HG03039 (cell line): ENCODE results near the gene KDM3A.

Source experiments
- ATAC-seq: cut with Tn5 transposase; IDR thresholded peaks from one replicate; pipeline ENCODE4 v1.9.1; 2021; ENCODE audit warnings: mild to moderate bottlenecking, moderate library complexity; ENCODE audit not compliant: unreplicated experiment

KDM3A gene, protein sequence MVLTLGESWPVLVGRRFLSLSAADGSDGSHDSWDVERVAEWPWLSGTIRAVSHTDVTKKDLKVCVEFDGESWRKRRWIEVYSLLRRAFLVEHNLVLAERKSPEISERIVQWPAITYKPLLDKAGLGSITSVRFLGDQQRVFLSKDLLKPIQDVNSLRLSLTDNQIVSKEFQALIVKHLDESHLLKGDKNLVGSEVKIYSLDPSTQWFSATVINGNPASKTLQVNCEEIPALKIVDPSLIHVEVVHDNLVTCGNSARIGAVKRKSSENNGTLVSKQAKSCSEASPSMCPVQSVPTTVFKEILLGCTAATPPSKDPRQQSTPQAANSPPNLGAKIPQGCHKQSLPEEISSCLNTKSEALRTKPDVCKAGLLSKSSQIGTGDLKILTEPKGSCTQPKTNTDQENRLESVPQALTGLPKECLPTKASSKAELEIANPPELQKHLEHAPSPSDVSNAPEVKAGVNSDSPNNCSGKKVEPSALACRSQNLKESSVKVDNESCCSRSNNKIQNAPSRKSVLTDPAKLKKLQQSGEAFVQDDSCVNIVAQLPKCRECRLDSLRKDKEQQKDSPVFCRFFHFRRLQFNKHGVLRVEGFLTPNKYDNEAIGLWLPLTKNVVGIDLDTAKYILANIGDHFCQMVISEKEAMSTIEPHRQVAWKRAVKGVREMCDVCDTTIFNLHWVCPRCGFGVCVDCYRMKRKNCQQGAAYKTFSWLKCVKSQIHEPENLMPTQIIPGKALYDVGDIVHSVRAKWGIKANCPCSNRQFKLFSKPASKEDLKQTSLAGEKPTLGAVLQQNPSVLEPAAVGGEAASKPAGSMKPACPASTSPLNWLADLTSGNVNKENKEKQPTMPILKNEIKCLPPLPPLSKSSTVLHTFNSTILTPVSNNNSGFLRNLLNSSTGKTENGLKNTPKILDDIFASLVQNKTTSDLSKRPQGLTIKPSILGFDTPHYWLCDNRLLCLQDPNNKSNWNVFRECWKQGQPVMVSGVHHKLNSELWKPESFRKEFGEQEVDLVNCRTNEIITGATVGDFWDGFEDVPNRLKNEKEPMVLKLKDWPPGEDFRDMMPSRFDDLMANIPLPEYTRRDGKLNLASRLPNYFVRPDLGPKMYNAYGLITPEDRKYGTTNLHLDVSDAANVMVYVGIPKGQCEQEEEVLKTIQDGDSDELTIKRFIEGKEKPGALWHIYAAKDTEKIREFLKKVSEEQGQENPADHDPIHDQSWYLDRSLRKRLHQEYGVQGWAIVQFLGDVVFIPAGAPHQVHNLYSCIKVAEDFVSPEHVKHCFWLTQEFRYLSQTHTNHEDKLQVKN (N-terminal part only)

DNA sequence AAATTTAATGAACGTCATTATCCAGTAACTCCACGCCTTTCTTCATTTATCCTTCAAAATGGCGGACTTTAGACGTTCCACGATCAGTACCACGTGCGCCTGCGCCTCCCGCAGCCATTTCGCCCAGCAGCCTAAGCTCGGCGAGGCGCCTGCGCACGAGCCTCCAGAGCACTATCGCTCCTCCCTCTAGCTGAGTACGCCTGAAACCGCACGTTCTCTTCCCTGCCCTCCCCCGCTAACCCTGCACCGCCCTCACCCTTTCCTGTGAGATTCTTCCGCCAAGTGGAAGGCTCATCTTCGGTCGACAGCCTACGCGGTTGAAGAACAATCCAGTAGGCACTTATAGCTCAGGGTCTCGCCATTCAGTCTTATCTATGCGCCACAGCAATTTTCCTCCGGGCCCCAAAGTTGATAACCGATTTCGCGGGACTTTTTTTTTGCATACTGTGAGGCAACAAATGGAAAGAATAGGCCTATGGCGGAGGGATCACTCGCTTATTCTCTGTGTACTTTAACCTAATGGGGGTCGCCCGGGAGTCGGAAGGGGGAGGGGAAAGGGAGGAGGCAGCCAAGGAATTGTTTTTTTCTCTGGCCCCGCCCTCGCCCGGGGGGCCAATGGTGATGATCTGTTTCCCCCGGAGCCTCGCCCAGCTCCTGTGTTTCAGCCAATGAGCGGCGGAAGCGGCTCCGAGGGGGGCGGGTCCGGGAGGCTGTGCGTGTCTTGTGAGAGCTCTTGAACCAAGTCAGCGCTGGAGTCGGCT, at the start of gene KDM3A:
KDM3A (plus strand) TSS at position 741 of the 761 bp plus-strand sequence. CDS start 677 bp downstream, outside the sequence.
- ATAC-seq: peak; percentile 82

DNA sequence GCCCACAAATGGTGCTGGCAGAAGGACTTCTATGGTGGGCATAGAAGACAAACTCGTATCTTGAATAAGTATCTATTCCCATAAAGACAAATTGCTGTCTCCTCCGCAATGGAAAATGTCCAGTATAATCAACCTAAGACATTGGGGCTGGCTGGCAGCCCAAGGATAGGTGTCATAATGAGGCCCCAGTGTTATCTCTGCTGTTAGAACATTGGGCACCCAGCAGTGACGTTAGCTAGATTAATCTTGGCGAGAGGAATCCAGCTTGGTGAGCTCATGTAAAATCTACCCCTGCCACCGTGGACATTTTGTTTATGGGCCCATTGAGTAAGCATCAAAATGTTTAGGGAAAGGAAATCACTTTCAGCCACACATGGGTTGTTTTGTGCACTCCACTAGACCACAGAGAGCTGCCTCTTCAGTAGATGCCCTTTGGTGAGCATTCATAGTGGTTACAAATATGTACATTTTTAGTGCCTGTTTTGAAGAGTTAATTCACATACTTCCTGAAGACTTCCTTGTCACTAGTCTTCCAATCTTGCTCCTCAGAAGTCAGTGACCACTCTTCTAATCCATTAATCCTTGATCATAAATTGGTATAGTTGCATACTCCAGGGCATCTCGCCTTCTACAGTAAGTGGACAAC, 48.2 kb upstream of the KDM3A start:
- no peak for ATAC-seq

DNA sequence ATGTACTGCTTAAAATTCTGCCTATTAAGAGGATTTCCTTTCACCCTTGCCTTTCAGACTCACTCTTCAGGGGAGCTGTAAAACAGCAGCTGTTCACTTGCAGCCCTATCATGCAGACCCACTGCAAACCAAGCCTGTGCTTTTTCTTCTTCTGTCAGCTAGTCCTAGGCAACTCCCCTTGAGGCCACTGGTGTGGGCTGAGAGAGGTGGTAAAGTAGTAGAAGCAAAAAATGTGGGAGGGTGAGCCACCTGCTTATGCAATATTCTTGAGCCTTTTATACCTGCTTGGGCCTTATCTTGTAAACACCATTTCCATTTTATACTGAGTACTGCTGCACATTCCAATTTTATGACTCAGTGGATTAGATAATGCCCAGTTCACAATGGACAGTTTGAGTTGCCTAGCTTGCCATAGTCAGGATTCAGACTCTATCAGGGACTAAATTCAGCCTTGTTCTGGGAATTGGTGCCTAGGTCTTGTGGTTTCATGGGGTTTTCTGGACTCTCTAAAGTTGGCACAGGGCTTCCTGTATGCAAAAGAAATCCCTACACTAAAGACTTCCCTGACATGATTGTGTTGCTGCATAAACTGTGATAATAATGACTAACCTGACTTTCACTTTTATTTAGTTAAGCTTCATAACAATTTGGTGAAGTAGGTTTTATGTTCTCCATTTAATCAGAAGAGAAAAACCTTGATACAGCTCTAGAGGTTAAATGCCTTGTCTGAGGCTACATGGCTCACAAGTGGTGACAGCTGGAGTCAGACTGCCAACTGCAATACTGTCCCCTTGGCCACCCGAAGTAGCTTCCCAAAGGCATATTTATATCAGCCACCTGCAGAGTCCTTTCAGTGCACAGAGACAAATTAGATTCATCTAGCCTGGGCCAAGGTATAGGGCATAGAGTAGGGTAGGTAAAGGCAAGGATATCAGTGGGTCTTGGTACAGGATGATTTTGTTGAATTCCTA, 47.4 kb upstream of the KDM3A start:
- ATAC-seq: no peak

DNA sequence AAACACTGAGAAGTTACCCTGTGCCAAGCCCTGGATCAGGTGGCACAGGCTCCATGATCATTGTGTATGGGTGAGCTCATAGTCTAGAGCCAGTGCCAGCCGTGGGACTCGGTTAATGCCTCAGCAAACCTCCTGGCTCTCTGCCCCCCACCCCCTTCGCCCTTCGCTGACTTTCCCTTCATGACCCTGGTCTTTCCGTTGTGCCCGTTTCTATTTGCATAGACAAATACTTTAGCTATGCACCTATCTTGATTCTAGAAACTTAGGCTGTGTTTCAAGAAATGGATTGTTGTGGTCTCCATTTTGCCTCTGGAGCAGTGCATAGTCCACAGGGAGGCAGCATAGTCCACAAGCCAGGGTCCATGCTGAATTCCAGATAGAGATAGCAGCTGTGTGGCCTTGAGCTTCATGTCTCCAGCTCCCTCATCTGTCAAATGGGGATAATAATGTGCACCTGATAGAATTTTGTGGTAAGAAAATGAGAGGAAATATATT, 44.8 kb upstream of the KDM3A start:
- no peak for ATAC-seq

DNA sequence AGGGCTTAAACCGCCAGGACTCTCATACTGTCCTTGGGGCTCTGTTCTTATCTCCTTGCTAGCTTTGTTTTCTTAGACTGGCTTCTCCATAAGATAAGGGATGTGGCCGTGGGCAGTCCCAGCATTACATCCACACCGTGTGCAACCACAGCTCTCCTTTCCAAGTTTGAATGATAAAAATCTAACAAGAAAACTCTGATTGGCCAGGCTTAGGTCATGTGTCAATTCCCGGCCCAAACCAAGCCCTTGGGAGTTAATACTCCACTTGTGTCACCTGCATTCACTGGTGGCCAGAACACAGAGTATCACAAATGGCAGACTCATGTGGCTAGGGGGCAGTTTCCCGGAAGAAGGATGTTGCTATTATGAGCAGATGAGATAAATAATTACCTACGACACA, 43.2 kb upstream of the KDM3A start:
- no peak for ATAC-seq

DNA sequence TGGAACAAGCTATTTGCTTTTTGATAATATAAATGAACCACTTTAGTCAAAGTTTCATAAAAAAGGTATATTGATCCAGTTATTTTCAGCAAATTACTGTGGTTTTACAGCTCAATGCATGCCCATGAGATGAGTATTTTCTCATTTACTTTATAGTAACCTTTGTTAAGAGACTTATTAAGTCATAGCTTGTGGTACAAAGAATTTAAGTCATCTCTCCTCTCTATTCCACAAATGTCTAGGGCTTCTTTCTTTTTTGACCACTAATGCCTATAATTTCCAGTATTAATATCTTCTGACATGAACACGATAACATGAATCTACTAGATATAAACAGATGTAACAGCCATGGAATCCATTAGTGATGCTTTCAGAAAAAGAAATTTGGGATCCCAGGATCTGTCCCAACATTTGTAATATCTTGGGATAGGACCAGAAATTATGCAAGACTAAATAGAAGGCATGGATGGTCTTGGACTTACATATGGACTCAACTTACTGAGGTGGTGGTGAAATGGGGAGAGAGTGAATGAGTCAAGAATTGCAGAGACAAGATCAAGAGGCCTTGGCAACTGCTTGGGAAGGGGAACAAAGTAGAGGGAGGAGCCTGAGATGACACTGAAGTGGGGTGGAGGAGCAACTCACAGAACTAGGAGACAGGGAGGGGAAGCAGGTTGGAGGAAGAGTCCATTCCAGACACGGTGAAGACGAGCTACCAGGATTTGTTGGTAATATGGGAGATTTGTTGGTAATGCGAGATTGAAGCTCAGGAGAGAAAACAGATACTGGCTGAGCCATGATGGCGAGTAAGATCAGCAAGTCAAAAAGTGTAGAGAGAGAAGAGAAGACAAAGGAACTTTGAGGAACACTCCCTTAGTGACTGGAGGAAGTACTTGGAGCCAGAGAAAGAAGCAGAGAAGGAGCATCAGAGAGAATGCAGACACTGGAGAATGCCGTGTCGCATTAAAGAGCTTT, 42.4 kb upstream of the KDM3A start:
- ATAC-seq: no peak

DNA sequence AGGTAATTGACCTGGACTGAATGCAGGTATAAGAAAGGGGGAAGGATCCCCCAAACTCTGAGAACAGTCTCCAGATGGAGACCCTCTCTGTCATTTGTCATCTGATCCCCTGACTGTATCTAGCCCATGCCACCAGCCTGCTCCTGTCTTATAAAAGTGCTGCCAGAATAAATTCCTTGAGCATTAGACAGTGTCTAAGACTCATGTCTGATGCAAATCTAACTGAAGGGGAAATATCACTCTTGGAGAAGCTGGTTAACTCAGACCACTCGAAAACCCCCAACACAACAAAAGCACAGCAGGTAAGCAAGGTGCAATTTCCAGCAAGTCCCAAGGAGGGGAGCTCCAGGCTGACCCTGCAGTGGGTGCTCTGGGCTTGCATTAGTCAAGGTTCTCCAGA, 40.9 kb upstream of the KDM3A start:
- ATAC-seq: no peak

DNA sequence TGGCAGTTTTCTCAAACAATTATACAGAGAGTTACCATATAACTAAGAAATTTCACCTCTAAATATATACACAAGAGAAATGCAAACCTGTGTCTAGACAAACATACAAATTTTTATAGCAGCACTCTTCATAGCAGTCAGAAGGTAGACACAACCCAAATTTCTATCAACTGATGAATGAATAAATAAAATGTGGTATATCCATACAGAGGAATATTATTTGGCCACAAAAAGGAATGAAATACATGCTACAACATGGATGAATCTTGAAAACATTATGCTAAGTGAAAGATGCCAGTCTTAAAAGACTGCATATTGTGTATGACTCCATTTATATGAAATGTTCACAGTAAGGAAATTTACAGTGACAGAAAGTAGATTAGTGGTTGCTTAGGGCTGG, 30.6 kb upstream of the KDM3A start:
- no peak for ATAC-seq

DNA sequence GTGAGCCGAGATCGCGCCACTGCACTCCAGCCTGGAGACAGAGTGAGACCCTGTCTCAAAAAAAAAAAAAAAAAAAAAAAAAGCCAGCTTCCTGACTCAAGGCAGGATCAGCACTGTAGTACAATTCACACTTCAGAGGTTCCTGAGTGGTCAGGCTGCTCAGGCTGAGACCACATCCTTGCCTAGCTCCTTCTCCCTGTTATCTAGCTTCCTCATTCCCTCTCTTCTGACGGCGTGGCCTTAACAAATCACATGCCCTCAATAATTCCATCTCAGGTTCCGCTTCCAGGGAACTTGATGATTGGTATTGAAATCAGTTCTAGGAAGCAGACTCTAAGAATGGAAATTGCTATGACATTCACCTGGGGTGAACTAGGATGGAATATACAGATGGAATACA, 29.8 kb upstream of the KDM3A start:
- no peak for ATAC-seq

DNA sequence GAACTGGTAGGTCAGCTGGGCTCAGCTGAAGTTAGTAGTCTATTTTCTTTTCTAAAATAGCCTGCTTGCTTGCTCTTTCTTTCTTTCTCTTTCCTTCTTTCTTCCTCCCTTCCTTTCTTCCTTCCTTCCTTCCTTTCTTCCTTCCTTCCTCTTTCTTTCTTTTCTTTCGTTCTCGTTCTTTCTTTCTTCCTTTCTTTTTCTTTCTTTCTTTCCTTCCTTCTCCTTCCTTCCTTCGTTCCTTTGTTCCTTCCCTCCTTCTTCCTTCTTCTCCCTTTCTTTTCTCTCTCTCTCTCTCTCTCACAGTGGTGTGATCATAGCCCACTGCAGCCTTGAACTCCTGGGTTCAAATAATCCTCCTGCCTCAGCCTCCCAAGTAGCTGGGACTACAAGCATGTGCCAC, 29.2 kb upstream of the KDM3A start:
- no peak for ATAC-seq

DNA sequence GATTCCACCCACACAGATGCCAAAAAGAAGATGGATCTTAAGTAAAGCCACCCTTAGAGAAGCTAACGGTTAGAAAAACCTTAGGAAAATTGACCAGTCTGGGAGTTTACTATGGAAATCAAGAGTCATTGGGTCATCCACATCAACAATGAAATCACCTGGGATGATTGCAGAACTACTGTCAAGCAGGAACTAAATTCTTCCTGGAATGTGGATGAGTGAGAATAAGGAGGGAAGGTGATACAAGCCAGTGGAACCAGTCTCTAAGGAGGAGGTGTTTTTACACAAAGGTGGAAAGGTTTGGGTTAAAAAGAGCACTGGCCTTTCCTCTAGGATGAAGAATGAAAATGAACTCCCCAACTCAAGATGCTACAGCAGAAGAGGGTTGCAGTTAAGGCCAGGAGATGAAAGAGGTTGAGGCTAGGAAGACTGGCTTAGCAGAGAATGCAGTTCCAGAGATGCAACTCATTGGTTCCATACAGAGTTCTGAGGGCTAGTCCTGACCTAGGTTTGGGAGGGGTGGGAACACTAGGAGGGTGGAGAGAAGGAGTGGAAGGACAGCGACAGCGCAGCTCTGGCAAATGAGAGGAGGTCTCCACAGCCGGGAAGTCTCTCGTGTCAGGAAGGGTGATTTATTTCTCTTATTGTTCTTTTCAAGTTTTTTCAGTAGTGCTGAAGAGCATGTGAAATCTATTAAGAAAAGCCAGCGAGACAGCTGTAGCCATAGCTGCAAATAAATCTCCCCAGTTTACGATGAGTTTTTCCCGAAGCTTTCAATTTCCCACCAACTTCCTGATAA, 27.7 kb upstream of the KDM3A start:
- ATAC-seq: no peak

DNA sequence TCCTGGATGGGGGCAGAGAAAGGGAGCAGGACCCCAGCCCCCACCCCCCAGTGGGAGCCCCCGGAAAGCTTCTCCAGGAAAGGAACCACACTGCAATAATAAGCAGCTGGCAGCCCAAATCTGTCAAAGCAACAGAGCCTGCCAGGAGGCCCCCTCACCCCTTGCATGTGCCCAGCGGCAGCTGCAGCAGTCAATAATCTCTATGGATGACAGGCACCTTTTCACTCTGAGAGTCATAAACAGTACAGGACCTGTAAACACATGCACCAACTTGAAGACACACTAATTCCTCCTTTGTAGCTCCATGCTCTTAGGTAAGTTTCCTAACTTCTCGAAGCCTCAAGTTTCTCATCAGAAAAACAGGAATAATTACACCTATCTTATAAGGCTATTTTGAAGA, 26.2 kb upstream of the KDM3A start:
- no peak for ATAC-seq

DNA sequence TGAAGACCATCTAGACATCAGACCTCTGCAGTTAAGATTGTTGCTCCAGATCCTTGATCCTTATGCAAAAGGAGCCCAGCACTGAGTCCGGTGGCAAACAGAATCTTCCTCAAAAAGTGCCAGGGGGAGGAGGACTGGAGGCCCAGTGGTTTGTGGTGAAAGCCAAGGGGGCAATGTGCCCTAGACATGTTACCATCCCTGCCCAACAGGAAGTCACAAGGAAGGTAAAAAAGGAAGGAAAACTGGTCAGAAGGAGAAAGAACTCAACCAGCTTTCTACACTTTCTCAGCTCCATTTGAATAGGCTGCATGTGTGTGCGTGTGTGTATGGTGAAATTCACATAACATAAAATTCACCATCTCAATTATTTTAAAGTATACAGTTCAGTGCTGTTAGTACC, 25.0 kb upstream of the KDM3A start:
- ATAC-seq: no peak

DNA sequence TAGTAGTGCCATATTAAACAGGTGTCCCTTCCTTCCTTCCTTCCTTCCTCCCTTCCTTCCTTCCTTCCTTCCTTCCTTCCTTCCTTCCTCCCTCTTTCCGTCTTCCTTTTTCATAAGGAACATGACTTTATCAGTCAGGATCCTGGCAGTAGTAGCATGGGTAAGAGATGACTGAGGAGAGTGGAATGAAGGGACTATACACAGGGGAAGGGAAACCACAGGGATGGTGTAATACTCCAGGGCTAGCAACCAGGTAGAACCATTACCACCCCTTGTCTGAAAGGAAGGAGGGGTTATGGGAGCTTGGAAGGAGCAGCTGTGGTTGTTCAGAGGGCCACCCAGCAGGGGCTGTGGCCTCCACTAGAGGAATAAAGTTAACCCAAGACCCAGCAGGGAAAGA, 23.2 kb upstream of the KDM3A start:
- no peak for ATAC-seq

DNA sequence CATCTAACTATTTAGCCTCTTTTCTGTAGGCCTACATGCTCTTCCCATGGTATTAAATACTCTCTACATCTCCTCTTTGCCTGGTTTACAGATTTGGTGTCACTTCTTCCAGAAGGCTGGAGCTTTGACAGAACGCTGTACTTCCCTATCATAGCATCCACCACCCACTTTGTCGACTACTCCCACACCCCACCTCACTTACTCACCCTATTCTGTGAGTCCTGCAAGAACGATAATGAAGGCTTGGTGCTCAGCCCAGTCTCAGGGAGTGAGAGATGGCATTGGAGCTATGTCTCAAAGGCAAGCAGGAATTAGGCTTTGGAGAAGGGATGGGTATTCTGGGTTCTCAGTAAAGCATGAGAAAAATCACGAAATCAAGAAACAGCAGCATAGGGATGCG, 20.3 kb upstream of the KDM3A start:
- ATAC-seq: no peak

DNA sequence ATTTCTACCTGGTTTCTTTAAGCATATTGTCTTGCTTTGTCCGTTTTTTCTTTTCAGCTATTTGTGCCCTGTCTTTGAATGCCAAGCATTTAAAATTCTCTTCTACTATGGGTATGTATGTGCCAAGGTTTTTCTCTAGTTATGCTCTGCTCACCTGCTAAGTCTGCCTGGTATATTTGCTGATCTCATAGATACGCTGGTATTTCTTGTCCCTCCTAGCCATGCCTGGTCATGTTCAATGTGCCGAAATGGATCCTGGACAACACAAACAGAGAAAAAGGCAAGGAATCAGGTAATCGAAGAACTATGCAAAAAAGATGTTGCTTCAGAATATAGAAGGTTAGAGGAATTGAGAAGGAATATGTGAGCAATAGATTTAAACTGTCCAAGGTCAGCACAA, 14.9 kb upstream of the KDM3A start:
- no peak for ATAC-seq

DNA sequence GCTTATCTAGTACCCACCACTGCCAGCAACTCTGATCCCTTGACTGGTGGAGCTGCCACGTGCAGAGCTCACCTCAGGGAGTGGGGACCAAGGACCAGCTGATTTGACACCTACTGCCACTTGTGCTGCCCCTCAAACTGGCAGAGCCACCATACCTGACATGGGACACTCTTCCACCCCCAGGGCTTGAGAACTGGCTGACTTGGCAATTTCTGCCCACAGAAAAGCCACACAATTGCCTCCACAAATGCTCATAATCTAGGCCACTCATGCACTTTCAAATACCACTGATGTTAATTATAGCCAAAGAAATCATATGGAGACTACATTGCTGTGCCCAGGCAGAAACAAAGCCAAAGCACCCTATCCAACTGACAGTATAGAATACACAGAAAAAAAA, 11.8 kb upstream of the KDM3A start:
- ATAC-seq: no peak
